HuH-7.5 (cell line): Measurements from ENCODE around the gene NRXN2.
"Not testable (repeated sequence)": the region's sequence is repeated elsewhere in the genome, so short reads cannot be mapped to it uniquely, and the experiment has no call there.

Experiments
- DNase-seq: peaks from one replicate; pipeline ENCODE4 v3.0.0; 2011; ENCODE audit warnings: low spot score

Gene NRXN2

DNA sequence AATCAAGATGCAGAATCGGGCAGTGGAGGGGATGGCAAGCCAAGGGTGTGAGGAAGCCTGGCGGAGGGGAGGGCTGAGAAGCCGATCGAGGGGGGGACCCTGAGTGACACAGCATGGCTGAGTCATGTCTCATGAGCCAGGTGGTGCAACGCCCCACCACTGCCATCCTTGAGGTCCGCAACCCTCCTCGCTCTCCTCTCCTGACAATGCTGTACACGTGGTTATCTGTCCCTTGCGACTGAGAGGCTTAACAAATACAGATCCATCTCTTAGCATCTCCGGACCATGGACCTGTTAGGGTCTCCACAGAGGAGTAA lies 117.8 kb downstream of the NRXN2 start:
- DNase-seq, result no peak

DNA sequence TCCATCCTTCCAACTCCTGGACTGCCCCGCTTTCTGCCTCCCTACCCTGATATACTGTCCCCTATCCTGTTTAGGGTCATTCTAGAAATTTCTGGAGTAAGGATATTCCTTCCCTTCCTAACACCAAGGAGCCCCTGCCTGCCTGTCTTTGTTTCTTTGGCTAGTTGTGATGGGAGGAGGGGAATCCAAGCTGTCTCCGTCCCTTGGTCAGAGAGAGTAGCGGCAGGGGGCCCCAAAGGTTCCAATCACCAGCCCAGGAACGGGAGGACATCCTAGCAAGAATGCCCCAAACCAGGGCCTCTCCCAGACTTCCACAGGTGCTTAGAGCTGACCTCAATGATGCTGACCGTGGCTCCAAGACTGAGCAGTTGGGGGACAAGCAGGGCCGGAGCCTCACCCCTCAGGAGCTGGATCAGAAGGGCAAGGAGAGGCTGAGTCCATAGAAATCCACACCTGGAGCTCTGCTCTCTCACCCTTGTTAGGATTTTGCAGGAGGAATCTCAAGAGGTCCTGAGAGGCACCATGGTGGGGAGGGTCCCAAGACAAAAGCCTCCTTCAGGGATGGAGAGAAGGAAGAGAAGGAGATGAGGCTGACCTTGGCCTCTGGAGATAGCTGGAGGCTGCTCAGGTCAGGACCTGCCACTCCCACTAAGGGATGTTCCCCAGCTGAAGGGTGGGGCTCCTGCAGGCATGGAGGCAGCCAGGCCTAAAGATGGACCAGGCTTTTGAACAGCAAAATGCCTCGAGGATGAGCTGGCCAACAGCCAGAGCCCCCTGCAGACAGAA lies 118.3 kb downstream of the NRXN2 start:
- no peak for DNase-seq

DNA sequence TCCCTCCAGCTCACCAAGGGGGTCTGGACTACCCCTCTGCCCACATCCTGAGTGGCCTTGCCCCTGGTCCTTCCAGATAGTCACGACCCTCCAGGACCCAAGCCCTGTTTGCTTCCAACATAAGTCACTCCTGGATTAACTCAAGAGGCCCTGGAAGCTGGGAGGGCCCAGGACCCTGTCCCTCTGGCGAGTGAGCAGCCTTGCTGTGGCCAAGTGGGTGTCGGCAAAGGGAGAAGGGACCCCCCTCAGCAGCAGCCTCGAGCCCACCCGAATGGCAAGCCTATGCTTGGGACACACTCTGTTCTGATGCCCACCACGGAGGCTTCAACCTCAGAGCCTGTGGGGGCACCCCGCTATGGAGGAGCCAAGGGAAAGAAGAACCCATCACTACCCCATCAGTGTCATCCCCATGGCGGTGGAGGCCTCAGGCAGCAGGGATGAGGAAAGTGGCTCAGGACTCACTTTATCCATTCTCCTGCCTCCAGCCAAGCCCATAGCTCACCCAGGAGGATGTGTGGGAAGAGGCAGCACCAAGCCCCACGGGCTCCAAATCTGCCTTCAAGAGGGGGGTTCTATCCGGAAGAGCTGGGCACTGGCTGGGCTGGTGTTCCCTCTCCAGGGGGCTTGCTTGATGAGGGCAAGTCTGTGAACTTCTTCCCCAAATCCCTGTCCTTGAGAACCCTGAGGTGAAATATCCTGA lies 119.4 kb downstream of the NRXN2 start:
- no peak for DNase-seq

DNA sequence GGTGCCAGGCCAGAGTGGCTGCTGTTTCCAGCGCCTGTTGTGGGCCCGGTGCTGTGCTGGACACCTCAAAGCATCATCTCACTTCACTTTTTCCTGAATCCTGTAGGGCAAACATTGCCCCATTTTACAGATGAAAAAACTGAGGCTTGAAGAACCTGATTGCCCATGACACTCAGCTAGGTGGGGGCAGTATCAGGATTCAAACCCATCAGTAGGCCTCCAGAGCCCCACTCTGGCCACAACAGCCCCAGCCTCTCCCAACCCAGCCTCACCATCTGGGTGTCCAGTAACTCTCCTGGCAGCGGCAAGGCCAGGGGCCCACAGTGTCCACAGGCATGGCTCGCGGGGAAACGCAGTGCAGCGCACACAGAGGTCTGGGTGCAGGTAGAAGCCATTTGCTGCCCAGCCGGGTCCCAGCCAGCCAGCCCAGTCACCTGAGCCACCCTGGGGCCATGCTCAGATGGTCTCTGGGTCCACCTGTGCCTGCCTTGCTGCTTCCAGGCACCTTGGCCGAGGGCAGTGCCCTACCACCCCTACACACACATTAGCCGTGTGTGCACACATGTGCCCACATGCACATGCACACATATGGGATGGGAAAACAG lies 120.4 kb downstream of the NRXN2 start:
- DNase-seq, result no peak

DNA sequence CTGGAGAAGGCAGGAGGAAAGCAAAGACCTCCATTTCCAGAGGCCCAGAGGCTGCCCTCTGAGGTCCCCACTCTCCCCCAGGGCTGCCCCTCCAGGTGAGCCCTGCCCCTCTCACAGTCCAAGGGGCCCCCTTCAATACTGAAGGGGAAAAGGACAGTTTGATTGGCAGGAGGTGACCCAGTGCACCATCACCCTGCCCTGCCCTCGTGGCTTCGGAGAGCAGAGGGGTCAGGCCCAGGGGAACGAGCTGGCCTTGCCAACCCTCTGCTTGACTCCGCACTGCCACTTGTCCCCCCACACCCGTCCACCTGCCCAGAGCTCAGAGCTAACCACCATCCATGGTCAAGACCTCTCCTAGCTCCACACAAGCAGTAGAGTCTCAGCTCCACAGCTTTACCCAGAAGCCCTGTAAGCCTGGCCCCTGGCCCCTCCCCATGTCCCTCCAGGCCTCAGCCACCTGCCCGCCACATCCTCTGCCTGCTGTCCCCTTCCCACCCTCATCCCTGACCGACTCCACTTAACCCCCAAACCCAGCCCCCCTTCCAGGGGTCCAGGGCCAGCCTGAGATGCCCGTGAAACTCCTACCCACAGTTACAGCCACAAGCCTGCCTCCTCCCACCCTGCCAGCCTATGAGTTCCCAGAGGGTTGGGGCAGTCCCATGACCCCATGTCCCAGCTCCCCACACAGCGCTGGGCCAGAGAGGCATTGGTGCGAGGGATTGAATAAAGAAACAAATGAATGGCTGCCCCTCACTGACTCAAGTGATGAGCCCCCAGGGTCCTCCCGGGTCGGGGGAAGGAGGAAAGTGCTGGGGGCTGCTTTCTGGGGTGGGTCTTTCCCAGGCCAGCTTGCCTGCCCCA lies 121.2 kb downstream of the NRXN2 start:
- no peak for DNase-seq

DNA sequence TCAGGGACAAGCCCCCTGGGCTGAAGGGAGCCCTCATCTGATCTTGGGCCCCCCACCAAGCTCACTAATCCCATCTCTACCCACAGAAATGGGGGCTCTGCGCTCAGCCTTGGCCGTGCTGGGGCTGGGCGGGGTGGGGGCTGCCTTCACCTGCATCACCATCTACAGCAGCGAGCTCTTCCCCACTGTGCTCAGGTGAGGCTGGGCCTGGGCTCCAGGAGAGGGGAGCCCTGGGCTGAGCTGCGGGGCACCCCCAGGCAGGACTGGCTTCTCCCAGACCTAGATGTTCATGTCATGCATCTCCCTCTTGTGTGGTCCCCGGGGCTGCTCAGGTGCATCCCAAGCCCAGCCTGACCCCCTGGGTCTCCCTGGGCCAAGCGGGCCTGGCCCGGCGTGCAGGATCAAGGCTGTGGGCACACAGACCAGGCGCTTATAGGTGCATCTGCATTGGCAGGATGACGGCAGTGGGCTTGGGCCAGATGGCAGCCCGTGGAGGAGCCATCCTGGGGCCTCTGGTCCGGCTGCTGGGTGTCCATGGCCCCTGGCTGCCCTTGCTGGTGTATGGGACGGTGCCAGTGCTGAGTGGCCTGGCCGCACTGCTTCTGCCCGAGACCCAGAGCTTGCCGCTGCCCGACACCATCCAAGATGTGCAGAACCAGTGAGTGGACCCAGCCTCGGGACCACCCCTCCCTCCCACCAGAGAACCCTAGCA lies 122.6 kb downstream of the NRXN2 start:
- DNase-seq, result no peak

DNA sequence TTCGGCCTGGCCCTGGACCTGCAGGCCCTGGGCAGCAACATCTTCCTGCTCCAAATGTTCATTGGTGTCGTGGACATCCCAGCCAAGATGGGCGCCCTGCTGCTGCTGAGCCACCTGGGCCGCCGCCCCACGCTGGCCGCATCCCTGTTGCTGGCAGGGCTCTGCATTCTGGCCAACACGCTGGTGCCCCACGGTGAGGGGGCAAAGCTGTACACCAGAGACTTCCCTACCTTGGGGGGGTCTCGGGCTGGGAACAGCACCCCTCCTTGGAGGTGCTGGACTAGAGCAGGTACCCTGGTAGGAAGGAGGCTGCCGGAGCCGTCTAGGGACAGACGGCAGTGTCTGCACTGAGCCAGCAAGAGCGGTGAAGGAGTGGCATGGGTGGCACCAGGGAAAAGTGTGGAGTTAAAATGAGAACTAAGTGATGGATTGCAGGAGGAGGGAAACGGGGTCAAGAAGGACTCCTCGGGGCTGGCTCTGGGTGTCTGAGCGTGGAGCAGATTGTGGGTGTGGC lies 123.2 kb downstream of the NRXN2 start:
- no peak for DNase-seq

DNA sequence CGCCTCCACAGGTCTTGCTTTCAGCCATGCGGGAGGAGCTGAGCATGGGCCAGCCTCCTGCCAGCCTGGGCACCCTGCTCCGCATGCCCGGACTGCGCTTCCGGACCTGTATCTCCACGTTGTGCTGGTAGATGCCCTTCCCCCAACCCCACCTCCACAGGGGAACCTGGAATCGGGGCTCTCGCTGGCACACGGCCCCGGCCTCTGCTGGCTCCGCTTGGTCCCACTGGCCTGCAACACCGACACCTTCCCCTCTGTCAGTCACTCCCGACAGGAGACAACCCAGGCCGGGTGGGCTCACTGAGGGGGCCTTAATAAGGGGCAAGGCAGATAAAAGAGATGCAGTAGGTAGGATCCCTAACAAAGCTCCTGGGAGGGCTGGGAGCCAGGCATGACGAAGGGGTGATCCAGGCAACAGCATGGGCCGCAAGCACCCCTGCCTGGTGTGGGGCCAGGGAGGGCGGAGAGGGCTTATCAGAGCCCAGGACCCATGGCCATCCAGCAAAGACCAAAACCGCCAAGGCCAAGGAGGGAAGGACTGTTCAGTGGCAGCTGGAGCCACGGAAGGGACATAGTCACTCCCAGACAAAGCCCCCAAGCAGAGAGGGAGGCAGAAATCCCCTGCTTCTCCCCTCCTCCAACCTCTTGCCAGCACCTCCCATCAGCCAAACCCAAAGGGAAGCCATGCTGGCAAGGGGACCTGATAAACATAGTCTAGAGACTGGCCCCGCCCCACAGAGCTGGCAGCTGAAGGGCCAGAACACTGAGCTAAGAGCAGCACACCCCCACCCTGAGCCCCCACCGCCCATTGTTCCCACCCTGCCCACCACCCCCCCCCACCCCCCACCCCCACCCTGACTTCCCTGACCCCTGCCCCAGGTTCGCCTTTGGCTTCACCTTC lies 124.0 kb downstream of the NRXN2 start:
- no peak for DNase-seq

DNA sequence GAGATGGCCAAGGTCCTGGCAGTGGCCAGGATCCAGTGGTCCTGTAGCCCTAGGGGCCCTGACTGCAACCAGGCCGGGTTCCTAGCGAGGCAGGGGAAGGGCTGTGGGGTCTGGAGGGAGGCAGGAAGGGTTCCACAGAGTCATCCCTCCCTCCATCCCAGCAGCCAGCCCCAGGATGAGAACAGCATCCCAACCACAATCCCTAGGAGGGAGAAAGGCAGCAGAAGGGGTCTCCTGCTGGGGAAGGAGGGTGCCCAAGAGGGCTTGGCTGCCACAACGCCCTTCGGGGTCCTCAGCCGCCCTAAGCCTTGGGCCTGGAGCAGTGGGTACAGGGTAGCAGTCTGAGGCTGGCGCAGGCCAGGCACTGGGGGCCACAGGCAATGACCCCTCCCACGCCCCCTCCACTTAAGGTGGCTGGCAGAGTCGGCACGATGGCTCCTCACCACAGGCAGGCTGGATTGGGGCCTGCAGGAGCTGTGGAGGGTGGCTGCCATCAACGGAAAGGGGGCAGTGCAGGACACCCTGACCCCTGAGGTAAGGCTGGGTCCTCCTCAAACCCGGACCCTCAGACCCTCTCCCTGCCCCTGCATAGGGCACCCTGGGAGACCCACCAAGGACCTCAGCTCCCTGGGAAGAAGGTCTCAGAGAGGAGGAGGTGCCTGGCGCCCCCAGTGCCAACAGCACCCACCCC lies 124.7 kb downstream of the NRXN2 start:
- DNase-seq, result no peak

DNA sequence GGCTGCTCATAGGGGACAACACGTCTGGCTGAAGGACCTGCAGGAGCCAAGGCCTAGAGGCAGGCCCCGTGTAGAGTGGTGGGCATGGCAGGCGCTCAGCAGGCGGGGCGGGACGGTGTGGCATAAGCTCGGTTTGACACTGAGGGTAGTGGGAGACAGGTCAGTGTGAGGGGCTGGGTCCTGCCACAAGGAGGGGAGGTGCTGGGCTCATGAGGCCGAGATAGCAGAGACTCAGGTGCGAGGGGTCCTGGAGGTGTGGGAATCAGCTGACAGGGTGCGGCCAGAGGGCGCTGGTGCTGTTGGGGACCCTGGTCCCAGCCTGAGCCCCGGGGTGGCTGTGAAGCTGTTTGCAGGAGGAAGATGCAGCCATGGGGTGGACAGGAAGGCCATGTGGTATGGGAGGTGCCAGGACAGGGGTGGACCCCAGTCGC lies 125.3 kb downstream of the NRXN2 start:
- no peak for DNase-seq

DNA sequence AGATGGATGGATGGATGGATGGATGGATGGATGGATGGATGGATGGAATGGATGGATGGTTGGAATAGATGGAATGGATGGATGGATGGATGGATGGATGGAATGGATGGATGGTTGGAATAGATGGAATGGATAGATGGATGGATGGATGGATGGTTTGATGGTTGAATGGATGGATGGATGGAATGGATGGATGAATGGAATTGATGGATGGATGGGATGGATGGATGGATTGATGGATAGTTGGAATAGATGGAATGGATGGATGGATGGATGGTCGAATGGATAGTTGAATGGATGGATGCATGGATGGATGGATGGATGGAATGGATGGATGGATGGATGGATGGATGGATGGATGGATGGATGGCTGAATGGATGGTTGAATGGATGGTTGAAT lies 127.1 kb downstream of the NRXN2 start:
- not testable (repeated sequence) for DNase-seq

DNA sequence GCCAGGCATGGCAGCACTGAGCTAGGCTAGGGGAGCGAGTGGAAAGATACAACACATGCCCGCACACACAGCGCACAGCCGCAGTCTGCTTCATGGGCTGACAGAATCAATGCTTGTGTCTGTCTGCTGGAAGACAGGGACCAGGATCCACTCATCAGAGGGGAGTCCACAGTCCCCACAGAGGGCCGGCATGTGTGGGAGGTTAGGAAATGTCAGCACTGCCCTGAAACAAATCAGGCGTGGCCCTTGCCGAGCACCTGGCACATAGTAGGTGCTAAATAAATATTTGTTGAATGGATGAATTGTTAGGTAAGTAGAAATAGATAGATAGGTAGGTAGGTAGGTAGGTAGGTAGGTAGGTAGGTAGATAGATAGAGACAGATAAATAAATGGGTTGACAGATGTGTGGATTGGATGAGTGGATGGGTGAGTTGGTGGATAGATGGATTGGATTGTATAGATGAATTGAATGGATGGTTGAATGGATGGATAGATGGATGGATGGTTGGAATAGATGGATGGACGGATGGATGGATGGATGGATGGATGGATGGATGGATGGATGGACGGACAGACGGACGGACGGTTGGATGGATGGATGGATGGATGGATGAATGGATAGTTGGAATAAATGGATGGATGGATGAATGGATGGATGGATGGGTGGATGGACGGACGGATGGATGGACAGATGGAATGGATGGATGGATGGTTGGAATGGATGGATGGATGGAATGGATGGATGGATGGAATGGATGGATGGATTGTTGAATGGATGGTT lies 128.6 kb downstream of the NRXN2 start:
- no peak for DNase-seq

DNA sequence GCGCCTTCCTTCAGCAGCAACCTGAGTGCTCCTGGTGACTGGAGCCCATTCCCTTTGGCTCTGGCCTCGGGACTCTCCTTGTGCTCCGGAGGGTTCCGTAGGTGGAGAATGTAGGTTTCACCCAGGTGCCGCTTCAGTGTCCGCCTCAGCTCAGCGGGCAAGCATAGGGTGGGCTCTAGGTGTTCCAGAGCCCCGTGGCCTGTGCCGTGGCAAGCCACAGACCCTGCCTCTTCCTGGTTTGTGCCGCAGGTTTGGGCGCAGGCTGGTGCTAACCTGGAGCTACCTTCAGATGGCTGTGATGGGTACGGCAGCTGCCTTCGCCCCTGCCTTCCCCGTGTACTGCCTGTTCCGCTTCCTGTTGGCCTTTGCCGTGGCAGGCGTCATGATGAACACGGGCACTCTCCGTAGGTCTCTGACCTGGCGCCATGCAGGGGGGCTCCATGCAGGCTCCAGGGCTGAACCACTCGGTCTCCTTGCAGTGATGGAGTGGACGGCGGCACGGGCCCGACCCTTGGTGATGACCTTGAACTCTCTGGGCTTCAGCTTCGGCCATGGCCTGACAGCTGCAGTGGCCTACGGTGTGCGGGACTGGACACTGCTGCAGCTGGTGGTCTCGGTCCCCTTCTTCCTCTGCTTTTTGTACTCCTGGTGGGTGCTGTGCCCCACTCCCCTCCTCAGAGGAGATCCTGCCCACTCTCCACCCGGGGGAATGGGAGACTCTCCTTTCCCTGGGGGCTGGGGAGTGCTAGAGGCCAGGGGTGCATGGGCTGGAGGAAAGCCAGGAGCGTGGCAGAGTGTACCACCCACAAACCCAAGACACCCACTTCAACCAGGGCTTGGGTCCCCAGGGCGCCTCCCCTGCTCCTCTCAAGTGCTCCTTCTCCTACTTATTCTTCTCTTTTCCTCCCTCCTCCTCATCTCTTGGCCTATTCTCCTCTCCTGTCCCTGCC lies 129.6 kb downstream of the NRXN2 start:
- DNase-seq, result no peak

DNA sequence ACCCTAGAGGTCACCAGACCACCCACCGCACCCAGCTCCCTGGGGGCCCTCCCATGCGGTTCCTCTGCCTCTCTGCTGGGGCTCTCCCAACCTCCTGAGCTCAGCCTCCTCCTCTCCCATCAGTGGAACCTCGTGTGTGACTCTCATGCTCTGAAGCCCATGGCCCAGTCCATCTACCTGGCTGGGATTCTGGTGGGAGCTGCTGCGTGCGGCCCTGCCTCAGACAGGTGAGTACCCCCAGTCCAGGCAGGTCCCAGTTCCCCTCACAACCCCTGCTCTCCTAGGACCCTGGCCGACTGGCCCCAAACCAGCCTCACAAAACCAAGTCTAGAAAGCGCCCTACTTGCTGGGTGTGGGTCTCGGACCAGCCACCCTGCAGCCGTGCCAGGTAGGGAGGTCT lies 130.3 kb downstream of the NRXN2 start:
- DNase-seq, result no peak

DNA sequence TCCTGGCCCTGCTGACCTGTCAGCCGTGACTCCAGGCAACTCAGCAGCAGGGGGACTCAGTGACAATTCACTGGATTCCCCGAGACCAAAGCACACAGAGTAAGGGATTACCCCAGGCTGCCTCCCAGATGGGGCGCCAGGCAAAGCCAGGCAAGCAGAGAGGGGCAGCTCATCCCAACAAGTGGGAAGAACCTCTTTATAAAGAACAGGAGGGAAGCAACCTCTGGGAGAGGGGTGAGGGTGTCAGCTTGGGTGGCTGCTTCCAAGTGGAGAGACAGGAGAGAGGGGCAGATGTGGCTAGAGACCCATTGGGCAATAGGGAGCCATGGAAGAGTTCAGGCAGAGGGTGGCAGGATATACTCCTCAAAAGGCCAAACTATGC lies 130.8 kb downstream of the NRXN2 start:
- DNase-seq, result no peak

DNA sequence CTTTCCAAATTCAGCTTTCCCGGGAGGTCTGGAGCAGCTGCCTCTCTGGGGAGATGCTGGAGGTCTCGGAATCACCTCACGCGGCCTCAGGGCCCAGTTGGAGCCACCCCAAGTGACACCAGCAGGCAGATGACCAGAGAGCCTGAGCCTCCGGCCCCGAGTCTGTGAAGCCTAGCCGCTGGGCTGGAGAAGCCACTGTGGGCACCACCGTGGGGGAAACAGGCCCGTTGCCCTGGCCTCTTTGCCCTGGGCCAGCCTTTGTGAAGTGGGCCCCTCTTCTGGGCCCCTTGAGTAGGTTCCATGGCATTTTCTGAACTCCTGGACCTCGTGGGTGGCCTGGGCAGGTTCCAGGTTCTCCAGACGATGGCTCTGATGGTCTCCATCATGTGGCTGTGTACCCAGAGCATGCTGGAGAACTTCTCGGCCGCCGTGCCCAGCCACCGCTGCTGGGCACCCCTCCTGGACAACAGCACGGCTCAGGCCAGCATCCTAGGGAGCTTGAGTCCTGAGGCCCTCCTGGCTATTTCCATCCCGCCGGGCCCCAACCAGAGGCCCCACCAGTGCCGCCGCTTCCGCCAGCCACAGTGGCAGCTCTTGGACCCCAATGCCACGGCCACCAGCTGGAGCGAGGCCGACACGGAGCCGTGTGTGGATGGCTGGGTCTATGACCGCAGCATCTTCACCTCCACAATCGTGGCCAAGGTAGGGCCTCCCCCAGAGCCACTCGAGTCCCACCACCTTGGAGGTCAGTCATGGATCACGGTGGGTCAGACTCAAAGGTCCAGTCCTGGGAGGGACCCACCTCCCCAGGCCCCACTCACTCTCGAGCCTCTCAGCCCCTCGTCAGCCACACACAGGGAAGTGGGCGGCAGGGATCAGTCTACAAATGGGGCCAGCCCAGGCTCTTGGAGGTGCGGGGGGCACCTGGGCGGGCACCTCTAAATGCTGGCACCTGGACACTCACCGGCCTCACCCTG lies 131.5 kb downstream of the NRXN2 start:
- no peak for DNase-seq

DNA sequence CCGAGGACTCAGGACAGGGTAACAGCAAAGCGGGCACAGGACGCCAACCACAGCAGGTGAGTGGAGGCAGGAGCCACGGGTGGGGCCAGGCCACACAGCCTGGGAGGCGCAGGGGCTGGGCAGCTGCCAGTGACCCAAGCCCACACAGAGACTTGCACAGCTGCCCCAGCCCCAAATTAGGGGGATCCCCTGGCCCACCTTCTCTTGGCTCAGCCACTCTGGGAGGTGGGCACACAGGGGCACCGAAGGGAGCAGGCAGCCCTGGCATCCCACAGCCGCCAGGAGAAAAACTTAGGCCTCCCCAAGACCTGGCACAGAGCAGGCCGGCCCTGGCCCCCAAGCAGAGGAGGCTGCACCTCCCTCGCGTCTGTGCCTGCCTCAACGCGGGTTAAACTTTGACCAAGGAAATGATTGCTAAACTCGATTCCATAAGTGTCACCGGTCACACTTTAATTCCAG lies 132.2 kb downstream of the NRXN2 start, which contains the start of gene SLC22A12:
TSS of gene SLC22A12 (plus strand) at position 458 of the 459 bp plus-strand sequence. CDS start 337 bp downstream, outside the sequence.
- DNase-seq, result no peak
